ENCODE data around the gene ZNF555. TPM values are rescaled to one million over a fixed set of nuclear protein-coding genes. Genes with fewer than 3 reads are reported as not detected.

Gene ZNF555
- total RNA-seq, result 3.8 and 7.3 TPM in 2 replicates

DNA sequence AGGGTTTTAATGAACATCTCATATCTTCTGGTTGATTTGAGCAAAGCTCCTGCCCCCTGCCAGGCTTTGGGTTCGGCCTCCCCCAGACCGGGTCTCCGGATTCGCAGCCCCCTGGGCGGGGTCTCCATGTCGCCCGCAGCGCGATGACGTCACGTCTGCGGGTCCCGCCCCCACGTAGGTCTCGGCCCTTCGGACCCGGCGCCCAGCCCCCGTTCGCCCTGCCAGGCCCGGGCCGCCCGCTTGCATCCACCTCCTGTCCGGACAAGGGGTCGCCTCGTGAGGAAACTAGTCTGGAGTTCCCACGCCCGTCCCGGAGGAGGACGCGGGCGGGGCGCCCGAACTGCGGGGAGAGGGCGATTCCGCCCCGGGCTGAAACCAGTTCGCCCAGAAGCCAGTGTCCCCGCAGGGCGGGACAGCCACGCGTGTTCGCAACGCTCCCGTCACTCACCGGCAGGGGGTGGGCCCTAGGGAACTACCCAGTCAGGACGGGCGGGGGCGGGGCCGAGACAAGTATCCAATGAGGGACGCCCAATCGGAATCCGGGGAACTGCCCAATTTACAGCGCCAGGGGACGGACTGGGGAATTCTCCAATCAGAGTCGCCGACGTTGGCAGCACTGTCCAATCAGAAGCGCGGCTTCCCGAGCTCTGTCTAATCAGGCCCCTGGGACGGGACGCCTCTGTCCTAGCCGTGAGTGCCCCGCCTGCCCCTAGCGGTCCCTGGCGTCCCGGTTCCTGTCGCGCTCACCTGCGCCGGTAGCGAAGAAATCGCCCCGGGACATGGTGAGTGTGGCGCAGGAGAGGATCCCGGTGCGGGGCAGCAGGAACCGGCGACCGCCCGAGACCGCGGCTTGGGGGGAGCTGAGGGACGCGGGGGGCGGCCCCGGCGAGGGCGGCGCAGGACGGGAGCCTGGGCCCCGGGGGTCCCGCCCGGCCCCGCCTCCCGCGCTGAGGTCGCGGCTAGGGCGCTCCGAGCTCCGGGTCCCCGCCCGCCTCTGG lies at the start of gene ZNF555:
TSS of gene ZNF555 (plus strand) at position 682 of the 998 bp plus-strand sequence. CDS start at position 780, 98 bp downstream.

DNA sequence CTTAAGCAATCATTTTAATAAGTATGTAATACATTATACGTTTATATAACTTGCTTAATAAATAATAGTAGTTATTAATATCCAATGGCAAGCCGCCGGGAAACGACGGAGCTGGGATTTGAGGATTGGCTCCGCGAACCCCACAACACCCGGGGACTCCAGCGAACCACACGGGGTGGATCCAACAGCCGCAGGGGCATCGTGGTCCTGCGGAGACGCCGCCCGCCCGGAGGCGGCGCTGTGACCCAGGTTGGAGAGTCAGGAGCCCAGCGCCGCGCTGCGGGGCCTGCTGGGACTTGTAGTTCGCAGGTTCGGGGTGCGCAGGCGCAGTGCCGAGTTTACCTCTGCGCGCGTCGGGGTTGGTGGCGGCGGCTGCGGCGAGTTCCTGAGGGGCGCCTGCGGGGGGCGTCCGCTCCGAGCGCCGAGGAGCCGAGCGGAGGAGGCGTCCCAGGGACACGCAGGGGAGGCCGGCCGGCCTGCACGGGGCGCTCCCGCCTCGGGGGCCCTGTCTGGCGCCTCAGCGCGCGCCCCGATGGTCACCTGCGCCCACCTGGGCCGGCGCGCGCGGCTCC lies 21.6 kb upstream of the ZNF555 start, which contains the start of gene ZNF554:
TSS of gene ZNF554 (plus strand) at position 329 of the 572 bp plus-strand sequence. CDS start at position 533, 204 bp downstream.

DNA sequence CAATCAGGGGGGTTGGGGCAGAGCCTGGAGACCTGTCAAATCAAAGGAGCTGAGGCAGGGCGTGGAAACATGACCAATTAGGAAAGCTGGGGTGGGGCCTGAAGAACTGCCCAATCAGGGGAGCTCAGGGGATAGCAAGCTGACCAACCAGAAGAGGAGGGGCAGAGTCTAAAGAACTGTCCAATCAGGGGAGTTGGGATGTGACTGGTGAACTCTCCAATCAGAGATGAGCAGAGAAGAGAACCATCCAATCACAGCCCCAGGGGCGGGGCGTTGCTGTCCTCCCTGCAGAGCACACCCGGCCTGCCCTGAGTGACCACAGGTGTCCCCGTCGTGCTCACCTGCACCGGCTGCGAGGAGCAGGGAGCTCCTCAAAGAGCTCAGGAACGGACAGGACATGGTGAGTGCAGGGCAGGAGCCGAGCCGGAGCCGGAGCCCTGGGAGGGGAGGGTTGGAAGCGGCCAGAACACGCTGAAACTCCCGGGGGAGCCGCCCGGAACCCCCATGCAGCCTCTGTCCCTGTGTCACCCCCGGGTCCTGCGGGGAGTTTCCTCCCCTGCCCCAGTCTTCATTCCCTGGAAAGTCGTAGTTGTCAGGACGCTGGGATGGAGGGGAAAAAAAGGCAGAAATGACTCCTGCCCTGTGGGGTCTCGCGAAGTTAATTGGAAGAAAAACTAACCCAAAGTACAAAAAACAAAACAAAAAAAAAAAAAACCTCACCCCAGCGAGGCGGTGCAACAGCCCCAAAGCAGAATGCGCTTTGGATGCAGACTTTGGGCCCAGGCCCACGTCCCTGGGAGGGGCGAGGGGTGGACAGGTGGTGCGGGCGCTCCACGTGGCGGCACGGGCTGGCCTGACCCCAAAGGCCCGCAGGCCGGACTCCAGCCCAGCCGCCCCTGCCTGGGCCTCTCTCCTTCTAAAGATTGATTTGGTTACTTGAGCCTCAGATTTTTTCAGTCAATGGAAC lies 26.0 kb downstream of the ZNF555 start, which contains the start of gene ZNF556:
TSS of gene ZNF556 (plus strand) at position 311 of the 967 bp plus-strand sequence. CDS start at position 398, 87 bp downstream.

DNA sequence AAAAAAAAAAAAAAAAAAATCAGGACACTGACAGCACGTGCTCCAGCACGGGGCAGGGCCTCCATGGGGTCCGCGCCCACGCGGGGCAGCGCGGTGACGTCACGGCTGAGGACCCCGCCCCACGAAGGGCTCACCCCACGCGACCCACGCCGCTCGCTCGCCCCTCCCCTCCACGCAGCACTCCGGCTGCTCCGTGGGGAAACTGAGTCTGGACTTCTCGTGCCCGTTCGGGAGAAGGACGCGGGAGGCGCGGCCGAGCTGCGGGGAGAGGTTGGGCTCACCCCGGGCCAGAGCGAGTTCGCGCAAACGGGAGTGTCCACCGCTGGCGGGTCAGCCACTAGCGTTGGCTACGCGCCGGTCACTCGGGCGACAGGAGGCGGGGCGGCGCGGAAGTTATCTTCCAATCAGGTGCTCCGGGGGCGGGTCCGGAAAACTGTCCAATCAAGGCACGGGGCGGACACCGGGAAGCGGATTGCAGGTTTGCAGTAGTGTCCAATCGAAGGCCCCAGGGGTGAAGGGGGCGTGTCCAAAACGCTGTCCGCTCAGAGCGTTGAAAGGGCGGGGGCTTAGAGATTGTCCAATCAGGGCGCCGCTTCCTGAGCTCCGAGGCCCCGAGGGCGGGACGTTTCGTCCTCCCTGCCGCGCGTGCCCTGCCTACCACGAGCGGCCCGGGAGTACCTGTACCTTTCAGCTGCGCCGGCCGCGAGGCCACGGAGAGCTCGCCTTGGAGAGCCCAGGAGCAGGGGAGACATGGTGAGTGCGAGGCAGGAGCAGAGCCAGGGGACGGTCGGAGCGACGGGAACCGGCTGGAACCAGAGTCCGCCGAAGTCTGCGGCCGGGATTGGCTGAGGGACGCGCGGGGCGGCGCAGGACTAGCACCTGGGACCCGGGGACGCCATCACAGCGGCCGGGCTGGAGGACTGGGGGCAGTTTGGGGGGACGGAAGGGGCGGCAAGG lies 59.3 kb downstream of the ZNF555 start, which contains the start of gene ZNF57:
TSS of gene ZNF57 (plus strand) at position 633 of the 957 bp plus-strand sequence. CDS start at position 751, 118 bp downstream.

Other genes starting within 250 kb of the ZNF555 start
- 0.17 and 0.47 TPM in 2 replicates for gene GNG7, start 138.8 kb upstream of the ZNF555 start, total RNA-seq
- gene DIRAS1, start 120.1 kb upstream of the ZNF555 start, total RNA-seq, result 2.0 and 7.2 TPM in 2 replicates
- gene SLC39A3, start 101.5 kb upstream of the ZNF555 start, total RNA-seq, result 21.6 and 30.7 TPM in 2 replicates
- gene SGTA, start 58.2 kb upstream of the ZNF555 start, total RNA-seq, result 18.0 and 18.4 TPM in 2 replicates
- gene THOP1, start 56.0 kb upstream of the ZNF555 start, total RNA-seq, result 51.5 and 54.9 TPM in 2 replicates
- 4.0 and 4.1 TPM in 2 replicates for gene ZNF554, start 21.6 kb upstream of the ZNF555 start, total RNA-seq
- 0.09 TPM in 1 of 2 replicates, not detected in the other for gene ZNF556, start 25.9 kb downstream of the ZNF555 start, total RNA-seq
- gene ZNF57, start 59.5 kb downstream of the ZNF555 start, total RNA-seq, result 3.5 TPM in 2 replicates
- gene ZNF77, start 103.5 kb downstream of the ZNF555 start, total RNA-seq, result 3.3 and 4.3 TPM in 2 replicates
- gene TLE6, start 136.1 kb downstream of the ZNF555 start, total RNA-seq, result 0.63 and 0.94 TPM in 2 replicates
- 1.6 and 4.3 TPM in 2 replicates for gene TLE2, start 187.8 kb downstream of the ZNF555 start, total RNA-seq
- gene TLE5, start 221.0 kb downstream of the ZNF555 start, total RNA-seq, result 118 and 134 TPM in 2 replicates